HepG2 (cell line): ENCODE results near the gene USP38. TPM values are rescaled to one million over a fixed set of nuclear protein-coding genes. Genes with fewer than 3 reads are reported as not detected.
A peak's percentile ranks its signal among the peaks of the same experiment; 100 is the strongest.

Experiments
- ATAC-seq: fragments of 200-7000 bp; cut with Tn5 transposase; 3 replicates; pipeline ENCODE4 v1.9.1; 2020; ENCODE audit warnings: mild to moderate bottlenecking, moderate library complexity
- BruUV-seq: library from RNA; stranded (reverse); fragments of 400-500 nt; replicated peaks from 2 replicates; lab custom pipeline; 2021; lab: Mats Ljungman, UMichigan
- CTCF ChIA-PET: fragments of 300-600 bp; formaldehyde crosslinking; extraction: SDS; loops from one replicate; lab custom pipeline; 2021; ENCODE audit warnings: low total read pairs, inconsistent platforms, low intra/inter-chr PET ratio; lab: Yijun Ruan, JAX
- POLR2A ChIA-PET: fragments of 350-600 bp; sonication (Branson Sonifier 250); formaldehyde crosslinking; loops from one replicate; lab custom pipeline; 2020; ENCODE audit warnings: antibody characterized with exemption, inconsistent platforms; lab: Yijun Ruan, JAX
- DNase-seq: peaks from one replicate; pipeline ENCODE4 v3.0.0-alpha.2; 2015; ENCODE audit warnings: low spot score
- FAIRE-seq: peaks from 3 replicates; lab custom pipeline; 2011; peaks lifted over from hg19 to GRCh38; lab: Jason Lieb, UNC
- H2AFZ ChIP-seq: one replicate; pipeline ENCODE4 v1.6.1; 2011; ENCODE audit warnings: low read length, inconsistent platforms
- H3K27ac ChIP-seq: fragments of 300-600 bp; 3 replicates; pipeline ENCODE4 v1.8.0; 2011; ENCODE audit warnings: mixed run types, mild to moderate bottlenecking, mixed read lengths, low read length, inconsistent platforms; ENCODE audit not compliant: insufficient read depth; ENCODE audit errors: extremely low read length
- H3K27me3 ChIP-seq, 2 experiments: fragments of 200-600 bp in 1 of 2; 2 replicates in 1 of 2; 3 replicates in 1 of 2; pipeline versions ENCODE4 v1.6.0 to v1.8.0; 2011; ENCODE audit warnings: low read length in 2 of 2, mild to moderate bottlenecking in 2 of 2, moderate library complexity in 2 of 2, inconsistent platforms in 1 of 2; ENCODE audit not compliant: insufficient read depth in 2 of 2, control insufficient read depth in 1 of 2
- H3K36me3 ChIP-seq, 2 experiments: fragments of 200-600 bp in 1 of 2; replicated peaks in 1 of 2; 2 replicates in 1 of 2; 3 replicates in 1 of 2; pipeline versions ENCODE4 v1.5.1 to v1.8.0; 2011; ENCODE audit warnings: low read length in 2 of 2, inconsistent platforms in 1 of 2; ENCODE audit not compliant: insufficient read depth in 2 of 2, control insufficient read depth in 1 of 2
- H3K4me1 ChIP-seq: 2 replicates; pipeline ENCODE4 v1.5.1; 2012; ENCODE audit warnings: low read length, inconsistent platforms; ENCODE audit not compliant: insufficient read depth
- H3K4me2 ChIP-seq: 2 replicates; pipeline ENCODE4 v1.6.0; 2011; ENCODE audit warnings: low read depth, low read length, inconsistent platforms
- H3K4me3 ChIP-seq, 3 experiments: fragments of 200-600 bp in 1 of 3; sonication (generic), shearing (Covaris generic) in 1 of 3; replicated peaks in 1 of 3; 2 replicates each; pipeline ENCODE4 v1.5.1; 2011 to 2016; ENCODE audit warnings: low read length in 3 of 3, inconsistent platforms in 2 of 3, low read depth in 2 of 3, mild to moderate bottlenecking in 2 of 3, control low read depth in 1 of 3, mixed read lengths in 1 of 3; ENCODE audit not compliant: insufficient read depth in 1 of 3
- H3K79me2 ChIP-seq: one replicate; pipeline ENCODE4 v1.6.1; 2011; ENCODE audit warnings: low read length, inconsistent platforms; ENCODE audit not compliant: insufficient read depth
- H3K9ac ChIP-seq: 2 replicates; pipeline ENCODE4 v1.6.0; 2011; ENCODE audit warnings: mild to moderate bottlenecking, low read depth, low read length, inconsistent platforms; ENCODE audit not compliant: insufficient read depth
- H3K9me3 ChIP-seq: 2 replicates; pipeline ENCODE4 v1.5.1; 2012; ENCODE audit warnings: mild to moderate bottlenecking, low read length
- H4K20me1 ChIP-seq: 2 replicates; pipeline ENCODE4 v1.6.0; 2011; ENCODE audit warnings: inconsistent platforms, mild to moderate bottlenecking, low read length, moderate library complexity; ENCODE audit not compliant: insufficient read depth
- CENPX ChIP-seq: sonication (generic); formaldehyde crosslinking; IDR thresholded peaks from 2 replicates; pipeline ENCODE4 v1.9.0; 2021; ENCODE audit warnings: mild to moderate bottlenecking, missing genetic modification reagents, moderate library complexity
- HIVEP1 ChIP-seq: sonication (generic); formaldehyde crosslinking; IDR thresholded peaks from 2 replicates; pipeline ENCODE4 v1.4.0; 2020; ENCODE audit warnings: mild to moderate bottlenecking, missing genetic modification reagents
- HMGXB4 ChIP-seq, 2 experiments: sonication (generic) in 1 of 2; formaldehyde crosslinking in 1 of 2; IDR thresholded peaks; 2 replicates each; pipeline versions ENCODE4 v1.4.0 to v1.6.1; 2018 to 2020; ENCODE audit warnings: missing genetic modification reagents in 2 of 2, borderline replicate concordance in 1 of 2, low read depth in 1 of 2, mild to moderate bottlenecking in 1 of 2, missing biosample characterization in 1 of 2
- MXD3 ChIP-seq: IDR thresholded peaks from 2 replicates; pipeline ENCODE4 v1.6.1; 2016; ENCODE audit warnings: mild to moderate bottlenecking, missing biosample characterization, missing genetic modification reagents
- MYC ChIP-seq: sonication (generic); formaldehyde crosslinking; IDR thresholded peaks from 2 replicates; pipeline ENCODE4 v1.9.0; 2021; ENCODE audit warnings: missing genetic modification reagents, borderline replicate concordance
- TIGD3 ChIP-seq: sonication (generic); formaldehyde crosslinking; IDR thresholded peaks from 2 replicates; pipeline ENCODE4 v1.5.1; 2020; ENCODE audit warnings: mild to moderate bottlenecking, missing genetic modification reagents, borderline replicate concordance
- TMF1 ChIP-seq: sonication (generic); formaldehyde crosslinking; IDR thresholded peaks from 2 replicates; pipeline ENCODE4 v1.8.1; 2022; ENCODE audit warnings: low read depth, missing genetic modification reagents
- YEATS4 ChIP-seq: sonication (generic); formaldehyde crosslinking; IDR thresholded peaks from 2 replicates; pipeline ENCODE4 v1.4.0; 2020; ENCODE audit warnings: missing genetic modification reagents, borderline replicate concordance
- ZBED4 ChIP-seq: sonication (generic); formaldehyde crosslinking; IDR thresholded peaks from 2 replicates; pipeline ENCODE4 v1.4.0; 2020; ENCODE audit warnings: missing genetic modification reagents, borderline replicate concordance
- ZBTB25 ChIP-seq: IDR thresholded peaks from 2 replicates; pipeline ENCODE4 v1.6.1; 2018; ENCODE audit warnings: missing genetic modification reagents
- ZFP36L2 ChIP-seq: sonication (generic); formaldehyde crosslinking; IDR thresholded peaks from 2 replicates; pipeline ENCODE4 v1.4.0; 2020; ENCODE audit warnings: missing genetic modification reagents
- ZNF431 ChIP-seq: sonication (generic); formaldehyde crosslinking; IDR thresholded peaks from 2 replicates; pipeline ENCODE4 v1.9.0; 2022; ENCODE audit warnings: missing genetic modification reagents, low read depth, mild to moderate bottlenecking, borderline replicate concordance
- WGBS: methylation state at CpG from one replicate; pipeline ENCODE4 v1.1.6; 2017; ENCODE audit warnings: low lambda C conversion rate; 5-methylcytosine and 5-hydroxymethylcytosine counted together
- in situ Hi-C: cut with HindIII; loops from 2 replicates; pipeline ENCODE4 v1.10.0; 2017; ENCODE audit warnings: low pct_unique_long_range_greater_than_20kb; ENCODE audit not compliant: extremely low pct_ligation_motif_present
- intact Hi-C: fragments of 100-400 bp; cut with micrococcal nuclease; formaldehyde crosslinking; loops from one replicate; pipeline ENCODE4 v1.10.0; 2022; ENCODE audit not compliant: unreplicated experiment
- polyA plus RNA-seq, 8 experiments: library from polyadenylated mRNA; depleted of rRNA in 3 of 8; stranded (reverse) in 7 of 8; unstranded in 1 of 8; fragments of >200 nt; fragmentation: Illumina TruSeq in 4 of 8; extraction: Trizol in 4 of 8; gene quantifications; 2 replicates each; pipeline versions ENCODE4 v1.2.1 to v1.2.3, GENCODE V29; 2011 to 2016; ENCODE audit warnings: low read depth in 4 of 8, missing spikeins in 1 of 8, mixed read lengths in 1 of 8; ENCODE audit not compliant: insufficient read depth in 1 of 8
- total RNA-seq, 5 experiments: library from RNA; depleted of rRNA; stranded (reverse); fragments of >200 nt; fragmentation: Illumina TruSeq; extraction: Trizol; gene quantifications; 2 replicates each; pipeline ENCODE4 v1.2.3, GENCODE V29; 2016; ENCODE audit warnings: low read depth in 1 of 5

USP38 gene
- total and polyA plus RNA-seq, 2 of the 13 experiments (the other 11 are each of a cell fraction or from before 2014, with no cell fraction given): 4.5 to 11.8 TPM

GRCh38 chr4:143183513-143184216, 1.1 kb upstream of the USP38 start (continued):
- no peak for TF ChIP-seq TMF1 (CRISPR knock-in tag)
- no peak for TF ChIP-seq CENPX
- no peak for TF ChIP-seq YEATS4 (CRISPR knock-in tag)
- TF ChIP-seq ZFP36L2 (CRISPR knock-in tag): no peak
- TF ChIP-seq ZNF431 (CRISPR knock-in tag): no peak
- TF ChIP-seq MYC: no peak
- TF ChIP-seq HIVEP1 (CRISPR knock-in tag): no peak
- no peak for TF ChIP-seq ZBTB25 (CRISPR knock-in tag)
- TF ChIP-seq, all 625 proteins: peak for 0

GRCh38 chr4:143184217-143184502, 557 bp upstream of the USP38 start:
- ChIA-PET CTCF (no interaction called here), POLR2A (interaction anchor here (2.6 kb wide), 1 partner anchor 153 kb away, joined by 10 read pairs; the partner anchor contains the start of gene GAB1)
- no peak for DNase-seq
- peak; percentile 11 for ATAC-seq
- Histone ChIP-seq H2AFZ (peak overlapping the region; percentile 99), H3K9me3 (no peaks in the 10 kb centered on the region), H3K9ac (peak overlapping the region; percentile 82), H4K20me1 (peaks cover 30% of the 10 kb centered on the region), H3K4me2 (peak overlapping the region; percentile 81), H3K36me3 (peaks cover 0 to 4% of the 10 kb centered on the region in 2 experiments; a peak in 1 of 5 replicates), H3K4me3 (peak overlapping the region; percentile 76 to 96 (median 83)), H3K4me1 (peaks cover 28% of the 10 kb centered on the region), H3K27me3 (no peaks in the 10 kb centered on the region; a peak in 1 of 5 replicates), H3K79me2 (peaks cover 38% of the 10 kb centered on the region), H3K27ac (peak overlapping the region; percentile 88)
- intact Hi-C loops (loop anchor here (2.0 to 10.0 kb wide), 3 partner anchors 153 to 1959 kb away; partner anchors contain the start of genes GAB1, SMARCA5 and ZNF330), in situ Hi-C loops (loop anchor here (10.0 to 25.0 kb wide), 2 partner anchors 197 to 331 kb away; partner anchors contain the start of gene SMARCA5)
- FAIRE-seq: no peak
- 2% methylated on average over 11 of the region's 11 CpGs for WGBS
- BruUV-seq: no TSS peak
- TF ChIP-seq TIGD3: no peak
- TF ChIP-seq ZBED4 (CRISPR knock-in tag): no peak
- no peak for TF ChIP-seq HMGXB4 (CRISPR knock-in tag; IDR thresholded peaks at IDR 0.05; ENCODE audit: borderline replicate concordance in 1 of 2, low read depth in 1 of 2)
- no peak for TF ChIP-seq MXD3 (CRISPR knock-in tag)
